Body of pancreas (tissue), 4 donors: Measurements from ENCODE around the gene MT1A.

Experiments
- POLR2A ChIP-seq, 3 donors: fragments of 450-650 bp; IDR thresholded peaks; one replicate each; pipeline ENCODE4 v1.6.1; 2016; ENCODE audit warnings: antibody characterized with exemption in 3 of 3, mild to moderate bottlenecking in 2 of 3
- TF ChIP-seq, protein P1 (sequence below), 7 experiments: fragments of 450-650 bp in 4 of 7; fragments of 200-600 bp in 3 of 7; sonication (generic) in 3 of 7; IDR thresholded peaks; one replicate each; pipeline ENCODE4 v1.5.1; 2016 to 2019; ENCODE audit warnings: antibody characterized with exemption in 7 of 7

DNA sequence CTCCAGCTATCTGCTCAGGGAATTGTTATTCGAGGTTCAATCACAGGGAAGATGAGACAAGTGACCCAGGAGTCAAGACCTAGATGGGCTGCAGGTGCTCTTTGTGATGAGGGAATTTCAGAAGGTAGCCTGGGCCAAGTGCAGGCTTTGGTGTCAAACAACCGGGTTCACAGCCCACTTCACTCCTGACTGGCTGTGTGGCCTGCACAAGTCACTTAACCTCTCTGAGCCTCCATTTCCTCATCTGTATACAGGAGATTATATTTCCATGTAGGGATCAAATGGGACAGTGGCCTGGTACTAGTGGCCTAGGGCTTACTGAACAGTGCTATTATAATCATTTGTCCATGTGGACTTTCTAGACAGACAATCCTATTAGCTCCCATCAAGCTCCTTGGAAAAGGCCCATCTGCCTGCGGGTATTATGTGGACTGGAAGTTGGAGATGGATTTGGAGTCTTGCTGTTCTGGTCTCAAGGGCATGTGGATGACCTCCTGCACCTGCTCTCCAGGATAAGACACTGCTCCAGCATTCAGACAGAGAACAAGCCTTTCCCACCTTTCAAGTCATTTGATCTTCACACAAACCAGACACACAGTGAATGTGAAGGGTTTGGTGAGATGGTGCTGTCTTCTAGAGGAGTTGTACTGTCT lies 40.7 kb downstream of the MT1A start:
- TF ChIP-seq, protein P1, sequence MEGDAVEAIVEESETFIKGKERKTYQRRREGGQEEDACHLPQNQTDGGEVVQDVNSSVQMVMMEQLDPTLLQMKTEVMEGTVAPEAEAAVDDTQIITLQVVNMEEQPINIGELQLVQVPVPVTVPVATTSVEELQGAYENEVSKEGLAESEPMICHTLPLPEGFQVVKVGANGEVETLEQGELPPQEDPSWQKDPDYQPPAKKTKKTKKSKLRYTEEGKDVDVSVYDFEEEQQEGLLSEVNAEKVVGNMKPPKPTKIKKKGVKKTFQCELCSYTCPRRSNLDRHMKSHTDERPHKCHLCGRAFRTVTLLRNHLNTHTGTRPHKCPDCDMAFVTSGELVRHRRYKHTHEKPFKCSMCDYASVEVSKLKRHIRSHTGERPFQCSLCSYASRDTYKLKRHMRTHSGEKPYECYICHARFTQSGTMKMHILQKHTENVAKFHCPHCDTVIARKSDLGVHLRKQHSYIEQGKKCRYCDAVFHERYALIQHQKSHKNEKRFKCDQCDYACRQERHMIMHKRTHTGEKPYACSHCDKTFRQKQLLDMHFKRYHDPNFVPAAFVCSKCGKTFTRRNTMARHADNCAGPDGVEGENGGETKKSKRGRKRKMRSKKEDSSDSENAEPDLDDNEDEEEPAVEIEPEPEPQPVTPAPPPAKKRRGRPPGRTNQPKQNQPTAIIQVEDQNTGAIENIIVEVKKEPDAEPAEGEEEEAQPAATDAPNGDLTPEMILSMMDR (IDR thresholded peaks at IDR 0.05), result no peak
- no peak for TF ChIP-seq POLR2A (IDR thresholded peaks at IDR 0.05)
